Measurements from ENCODE around the gene ARHGEF19.
"Not testable (repeated sequence)": the region's sequence is repeated elsewhere in the genome, so short reads cannot be mapped to it uniquely, and the experiment has no call there.

ARHGEF19 gene

DNA sequence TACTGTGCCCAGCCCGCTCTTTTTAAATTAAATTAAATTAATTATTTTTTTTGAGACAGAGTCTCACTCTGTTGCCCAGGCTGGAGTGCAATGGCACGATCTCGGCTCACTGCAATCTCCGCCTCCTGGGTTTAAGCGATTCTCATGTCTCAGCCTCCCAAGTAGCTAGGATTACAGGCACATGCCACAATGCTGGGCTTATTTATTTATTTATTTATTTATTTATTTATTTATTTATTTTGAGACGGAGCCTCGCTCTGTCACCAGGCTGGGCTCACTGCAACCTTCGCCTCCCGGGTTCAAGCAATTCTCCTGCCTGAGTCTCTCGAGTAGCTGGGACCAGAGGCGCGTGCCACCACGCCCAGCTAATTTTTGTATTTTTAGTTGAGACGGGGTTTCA, 10.3 kb upstream of the ARHGEF19 start:
- H3K27ac ChIP-seq (ENCODE audit: insufficient read depth, low read length, poor library complexity, severe bottlenecking); H3K4me3 ChIP-seq (ENCODE audit: insufficient read depth, low read depth, low read length, poor library complexity, severe bottlenecking); H3K36me3 ChIP-seq (ENCODE audit: control insufficient read depth, insufficient read depth, low read length); H3K4me1 ChIP-seq (ENCODE audit: control insufficient read depth, insufficient read depth, low read length, poor library complexity, severe bottlenecking); DNase-seq; H3K9me3 ChIP-seq (ENCODE audit: control insufficient read depth, low read length): not testable (repeated sequence)
- peaks cover 11% of the 10 kb centered on the region for H3K27me3 ChIP-seq (replicated peaks; ENCODE audit: control insufficient read depth, insufficient read depth, low read length, poor library complexity, severe bottlenecking)

DNA sequence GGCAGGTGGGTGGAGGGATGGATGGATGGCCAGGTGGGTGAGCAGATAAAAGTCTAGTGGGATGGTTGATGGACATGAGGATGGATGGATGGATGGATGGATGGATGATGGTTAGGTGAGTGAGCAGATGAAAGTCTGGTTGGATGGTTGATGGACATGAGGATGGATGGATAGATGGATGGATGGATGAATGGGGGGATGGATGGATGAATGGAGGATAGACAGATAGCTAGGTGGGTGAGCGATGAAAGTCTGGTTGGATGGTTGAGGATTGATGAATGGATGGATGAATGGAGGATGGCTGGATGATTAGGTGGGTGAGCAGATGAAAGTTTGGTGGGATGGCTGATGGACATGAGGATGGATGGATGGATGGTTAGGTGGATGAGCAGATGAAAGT, 9.0 kb upstream of the ARHGEF19 start:
- H3K4me1 ChIP-seq (ENCODE audit: control insufficient read depth, insufficient read depth, low read length, poor library complexity, severe bottlenecking): peaks cover 7% of the 10 kb centered on the region
- no peaks in the 10 kb centered on the region for H3K27me3 ChIP-seq (replicated peaks; ENCODE audit: control insufficient read depth, insufficient read depth, low read length, poor library complexity, severe bottlenecking)
- H3K36me3 ChIP-seq (ENCODE audit: control insufficient read depth, insufficient read depth, low read length): no peaks in the 10 kb centered on the region
- no peak for DNase-seq
- H3K9me3 ChIP-seq (ENCODE audit: control insufficient read depth, low read length): no peaks in the 10 kb centered on the region
- no peak overlapping the region for H3K27ac ChIP-seq (ENCODE audit: insufficient read depth, low read length, poor library complexity, severe bottlenecking)
- H3K4me3 ChIP-seq (ENCODE audit: insufficient read depth, low read depth, low read length, poor library complexity, severe bottlenecking): no peak overlapping the region

DNA sequence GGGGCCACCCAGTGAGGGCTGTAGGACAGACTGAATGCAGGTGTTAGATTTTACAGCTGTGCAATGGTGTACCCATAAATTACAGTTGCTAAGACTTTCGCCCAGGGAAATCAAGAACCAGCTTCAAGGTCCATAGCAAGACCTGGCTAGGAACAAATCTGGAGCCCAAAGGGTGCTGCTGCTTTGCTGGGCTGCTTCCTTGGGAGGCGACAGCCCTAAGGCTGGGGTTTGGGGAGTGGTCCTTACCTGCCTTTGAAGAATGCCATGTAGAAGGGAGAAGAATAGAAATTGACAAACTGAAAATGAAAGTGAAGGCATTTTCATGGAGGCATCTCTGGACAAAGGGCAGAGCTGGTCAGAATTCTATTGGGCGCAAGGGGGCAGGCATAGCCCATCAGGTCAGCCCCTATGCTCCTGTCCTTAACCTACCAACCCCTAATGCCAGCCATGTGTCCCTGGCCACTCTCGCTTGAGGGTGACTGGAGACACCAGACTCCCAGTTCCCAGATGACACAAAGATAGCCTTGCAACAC, 7.6 kb upstream of the ARHGEF19 start:
- no peaks in the 10 kb centered on the region for H3K36me3 ChIP-seq (ENCODE audit: control insufficient read depth, insufficient read depth, low read length)
- no peak overlapping the region for H3K27ac ChIP-seq (ENCODE audit: insufficient read depth, low read length, poor library complexity, severe bottlenecking)
- DNase-seq: no peak
- peaks cover 15% of the 10 kb centered on the region for H3K4me1 ChIP-seq (ENCODE audit: control insufficient read depth, insufficient read depth, low read length, poor library complexity, severe bottlenecking)
- no peaks in the 10 kb centered on the region for H3K9me3 ChIP-seq (ENCODE audit: control insufficient read depth, low read length)
- H3K4me3 ChIP-seq (ENCODE audit: insufficient read depth, low read depth, low read length, poor library complexity, severe bottlenecking): no peak overlapping the region
- no peaks in the 10 kb centered on the region for H3K27me3 ChIP-seq (replicated peaks; ENCODE audit: control insufficient read depth, insufficient read depth, low read length, poor library complexity, severe bottlenecking)

DNA sequence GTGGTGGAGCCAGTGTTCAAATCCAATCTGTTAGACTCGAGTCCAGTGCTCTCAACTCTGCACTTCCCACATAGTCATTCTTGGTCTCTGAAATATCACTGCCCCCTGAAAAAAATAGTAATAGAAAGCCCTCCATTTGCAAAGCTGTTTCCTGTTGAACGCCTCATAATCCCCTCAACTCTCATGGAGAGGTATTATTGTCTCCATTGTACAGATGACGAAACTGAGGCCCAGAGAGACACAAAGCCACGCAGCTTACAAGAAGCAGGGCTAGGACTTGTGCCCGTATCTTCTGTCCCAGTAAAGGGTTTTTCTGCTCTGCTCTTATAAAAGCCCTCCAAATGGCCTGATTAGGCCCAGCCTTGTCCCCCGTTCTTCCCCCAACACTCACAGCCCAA, 6.2 kb upstream of the ARHGEF19 start:
- H3K4me3 ChIP-seq (ENCODE audit: insufficient read depth, low read depth, low read length, poor library complexity, severe bottlenecking): no peak overlapping the region
- H3K9me3 ChIP-seq (ENCODE audit: control insufficient read depth, low read length): no peaks in the 10 kb centered on the region
- no peak overlapping the region for H3K27ac ChIP-seq (ENCODE audit: insufficient read depth, low read length, poor library complexity, severe bottlenecking)
- no peak for DNase-seq
- H3K36me3 ChIP-seq (ENCODE audit: control insufficient read depth, insufficient read depth, low read length): no peaks in the 10 kb centered on the region
- H3K27me3 ChIP-seq (replicated peaks; ENCODE audit: control insufficient read depth, insufficient read depth, low read length, poor library complexity, severe bottlenecking): no peaks in the 10 kb centered on the region
- H3K4me1 ChIP-seq (ENCODE audit: control insufficient read depth, insufficient read depth, low read length, poor library complexity, severe bottlenecking): peaks cover 15% of the 10 kb centered on the region

DNA sequence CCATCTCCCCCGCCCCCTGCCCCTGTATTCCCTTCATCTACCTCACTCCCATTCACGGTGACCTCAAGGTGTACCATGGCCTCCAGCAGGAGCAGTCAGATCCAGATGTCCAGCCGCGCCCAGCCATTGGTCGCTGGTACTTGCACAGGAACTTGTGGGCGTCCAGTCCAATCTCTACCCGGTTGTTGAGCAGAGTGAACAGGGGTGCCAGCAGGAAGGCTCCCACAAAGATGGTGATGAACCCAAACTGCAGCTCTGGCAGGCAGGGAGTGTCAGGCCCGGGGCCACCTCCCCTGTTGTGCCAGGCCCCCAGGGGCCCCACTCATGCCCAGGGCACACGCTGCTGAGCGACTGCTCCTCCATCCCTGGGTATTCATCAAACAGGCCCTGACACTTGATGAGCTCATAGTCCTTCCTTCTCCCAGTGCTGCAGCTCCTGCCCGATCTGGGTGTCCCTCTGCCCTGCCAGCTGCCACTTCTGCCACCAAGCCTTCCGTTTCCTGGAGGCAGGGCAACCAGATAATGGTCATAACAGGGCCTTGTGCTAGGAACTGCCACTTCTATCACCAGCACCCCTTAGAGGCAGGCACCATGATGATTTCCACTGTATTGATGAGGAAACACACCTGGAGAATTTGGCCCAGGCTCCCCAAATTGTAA, 5.7 kb upstream of the ARHGEF19 start:
- peaks cover 15% of the 10 kb centered on the region for H3K4me1 ChIP-seq (ENCODE audit: control insufficient read depth, insufficient read depth, low read length, poor library complexity, severe bottlenecking)
- no peak overlapping the region for H3K27ac ChIP-seq (ENCODE audit: insufficient read depth, low read length, poor library complexity, severe bottlenecking)
- no peaks in the 10 kb centered on the region for H3K9me3 ChIP-seq (ENCODE audit: control insufficient read depth, low read length)
- no peak overlapping the region for H3K4me3 ChIP-seq (ENCODE audit: insufficient read depth, low read depth, low read length, poor library complexity, severe bottlenecking)
- no peaks in the 10 kb centered on the region for H3K27me3 ChIP-seq (replicated peaks; ENCODE audit: control insufficient read depth, insufficient read depth, low read length, poor library complexity, severe bottlenecking)
- no peaks in the 10 kb centered on the region for H3K36me3 ChIP-seq (ENCODE audit: control insufficient read depth, insufficient read depth, low read length)
- DNase-seq: no peak

DNA sequence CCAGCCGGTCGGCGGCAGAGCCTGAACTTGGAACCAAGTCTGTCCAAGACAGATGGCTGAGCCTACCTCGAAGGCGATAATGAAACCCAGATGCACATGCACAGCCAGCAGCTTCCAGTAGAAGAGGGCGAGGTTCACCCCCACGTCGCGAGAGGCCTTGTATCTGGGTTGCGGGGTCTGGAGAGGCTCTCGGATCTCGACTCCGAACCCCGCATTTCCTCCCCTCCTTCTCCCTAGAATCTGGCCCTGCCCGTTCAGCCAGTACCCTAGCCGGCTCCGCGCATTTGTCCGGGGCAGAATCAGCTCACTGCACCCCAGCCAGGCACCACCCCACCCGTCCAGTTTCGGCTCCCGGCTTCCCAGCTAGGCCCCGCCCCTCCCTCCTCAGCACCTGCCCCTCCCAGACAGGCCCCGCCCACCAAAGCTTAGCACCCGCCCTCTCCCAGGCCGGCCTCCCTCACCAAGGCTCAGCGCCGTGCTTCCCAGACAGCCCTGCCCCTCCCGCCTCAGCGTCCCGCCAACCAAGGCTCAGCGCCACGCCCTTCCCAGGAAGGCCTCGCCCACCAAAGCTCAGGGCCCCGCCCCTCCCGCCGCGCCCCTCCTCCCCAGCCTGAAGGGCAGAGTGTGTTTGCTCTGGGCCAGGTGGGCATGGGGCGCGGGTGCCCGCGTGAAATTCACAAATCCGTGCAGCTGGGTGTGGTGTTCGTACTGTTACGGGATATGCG, 4.8 kb upstream of the ARHGEF19 start:
- Histone ChIP-seq H3K36me3 (ENCODE audit: control insufficient read depth, insufficient read depth, low read length) (no peaks in the 10 kb centered on the region), H3K9me3 (ENCODE audit: control insufficient read depth, low read length) (no peaks in the 10 kb centered on the region), H3K27me3 (replicated peaks; ENCODE audit: control insufficient read depth, insufficient read depth, low read length, poor library complexity, severe bottlenecking) (no peaks in the 10 kb centered on the region), H3K4me1 (ENCODE audit: control insufficient read depth, insufficient read depth, low read length, poor library complexity, severe bottlenecking) (peaks cover 15% of the 10 kb centered on the region), H3K27ac (ENCODE audit: insufficient read depth, low read length, poor library complexity, severe bottlenecking) (peak overlapping the region; percentile 25), H3K4me3 (ENCODE audit: insufficient read depth, low read depth, low read length, poor library complexity, severe bottlenecking) (peak overlapping the region; percentile 74)
- DNase-seq: peak; percentile 90 to 94 (median 93)

DNA sequence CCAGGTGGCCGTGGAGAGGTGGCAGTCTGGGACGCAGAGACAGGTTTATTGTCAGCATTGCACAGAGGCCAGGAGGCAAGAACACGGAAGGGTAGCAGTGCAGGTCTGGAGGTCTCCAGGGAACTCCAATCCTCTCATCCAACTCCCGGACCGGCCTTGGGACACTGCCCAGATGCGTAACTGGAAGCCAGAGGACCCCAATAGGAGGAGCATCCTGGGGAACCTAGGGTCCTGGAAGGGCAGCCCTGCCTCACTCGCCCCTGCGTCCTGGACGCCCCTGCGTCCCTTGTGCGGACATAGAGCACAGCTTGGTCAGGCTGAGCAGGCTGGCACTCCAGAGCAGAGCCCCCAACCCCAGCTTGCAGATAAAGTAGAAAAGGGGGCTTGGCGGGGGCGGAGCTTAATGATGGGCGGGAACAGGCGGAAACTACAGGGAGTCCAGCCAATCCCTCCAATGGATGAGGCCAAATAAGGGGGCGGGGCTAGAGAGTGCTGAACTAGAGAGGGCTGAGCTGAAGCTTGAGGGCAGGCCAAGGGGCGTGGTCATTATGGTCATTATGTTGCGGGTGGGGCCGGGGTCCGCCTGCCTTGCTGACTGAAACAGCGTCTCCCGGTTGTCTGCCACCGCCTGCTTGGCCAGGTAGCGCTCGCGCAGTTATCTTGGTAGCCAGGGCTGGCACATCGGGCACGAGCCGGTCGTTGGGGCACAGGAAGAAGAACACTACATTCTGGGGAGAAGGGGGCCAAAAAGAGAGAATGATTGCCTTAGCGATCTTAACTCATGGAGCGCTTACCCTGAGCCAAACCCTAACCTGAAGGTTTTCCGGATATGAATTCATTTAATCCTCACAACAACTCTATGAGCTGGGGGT, 3.7 kb upstream of the ARHGEF19 start:
- no peaks in the 10 kb centered on the region for H3K27me3 ChIP-seq (replicated peaks; ENCODE audit: control insufficient read depth, insufficient read depth, low read length, poor library complexity, severe bottlenecking)
- DNase-seq: peak; percentile 44 to 65 (median 51)
- no peaks in the 10 kb centered on the region for H3K36me3 ChIP-seq (ENCODE audit: control insufficient read depth, insufficient read depth, low read length)
- H3K9me3 ChIP-seq (ENCODE audit: control insufficient read depth, low read length): no peaks in the 10 kb centered on the region
- peak overlapping the region; percentile 74 for H3K4me3 ChIP-seq (ENCODE audit: insufficient read depth, low read depth, low read length, poor library complexity, severe bottlenecking)
- no peak overlapping the region for H3K27ac ChIP-seq (ENCODE audit: insufficient read depth, low read length, poor library complexity, severe bottlenecking)
- peaks cover 15% of the 10 kb centered on the region for H3K4me1 ChIP-seq (ENCODE audit: control insufficient read depth, insufficient read depth, low read length, poor library complexity, severe bottlenecking)

DNA sequence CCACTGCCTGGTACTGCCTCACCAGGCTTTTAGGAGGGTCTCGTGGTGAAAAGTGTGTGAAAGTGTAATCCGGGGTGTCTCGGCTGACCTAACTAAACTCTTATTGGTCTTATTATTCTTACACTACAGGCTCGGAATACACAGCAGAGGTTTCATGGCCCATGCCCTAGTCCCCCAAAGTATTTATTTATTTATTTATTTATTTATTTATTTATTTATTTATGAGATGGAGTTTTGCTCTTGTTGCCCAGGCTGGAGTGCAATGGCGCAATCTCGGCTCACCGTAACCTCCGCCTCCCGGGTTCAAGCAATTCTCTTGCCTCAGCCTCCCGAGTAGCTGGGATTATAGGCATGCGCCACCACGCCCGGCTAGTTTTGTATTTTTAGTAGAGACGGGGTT, 2.8 kb upstream of the ARHGEF19 start:
- H3K4me3 ChIP-seq (ENCODE audit: insufficient read depth, low read depth, low read length, poor library complexity, severe bottlenecking): not testable (repeated sequence)

DNA sequence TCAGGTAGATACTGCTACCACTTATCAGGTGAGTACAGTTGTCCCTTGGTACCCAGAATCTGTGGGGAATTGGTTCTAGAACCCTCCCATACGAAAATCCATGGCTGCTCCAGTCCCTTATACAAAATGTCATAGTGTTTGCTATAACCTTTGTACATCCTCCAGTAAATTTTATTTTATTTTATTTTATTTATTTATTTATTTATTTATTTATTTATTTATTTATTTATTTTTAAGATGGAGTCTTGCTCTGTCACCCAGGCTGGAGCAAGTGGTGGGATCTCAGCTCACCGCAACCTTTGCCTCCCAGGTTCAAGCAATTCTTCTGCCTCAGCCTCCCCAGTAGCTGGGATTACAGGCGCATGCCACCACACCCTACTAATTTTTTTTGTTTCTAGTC, 1.1 kb upstream of the ARHGEF19 start:
- H3K9me3 ChIP-seq (ENCODE audit: control insufficient read depth, low read length); H3K36me3 ChIP-seq (ENCODE audit: control insufficient read depth, insufficient read depth, low read length); H3K27ac ChIP-seq (ENCODE audit: insufficient read depth, low read length, poor library complexity, severe bottlenecking); H3K4me3 ChIP-seq (ENCODE audit: insufficient read depth, low read depth, low read length, poor library complexity, severe bottlenecking); DNase-seq; H3K27me3 ChIP-seq (replicated peaks; ENCODE audit: control insufficient read depth, insufficient read depth, low read length, poor library complexity, severe bottlenecking): not testable (repeated sequence)
- H3K4me1 ChIP-seq (ENCODE audit: control insufficient read depth, insufficient read depth, low read length, poor library complexity, severe bottlenecking): peaks cover 15% of the 10 kb centered on the region

More for the DNA sequence above, 2.8 kb upstream of the ARHGEF19 start:
- not testable (repeated sequence) for H3K27me3 ChIP-seq (replicated peaks; ENCODE audit: control insufficient read depth, insufficient read depth, low read length, poor library complexity, severe bottlenecking); H3K9me3 ChIP-seq (ENCODE audit: control insufficient read depth, low read length); DNase-seq; H3K36me3 ChIP-seq (ENCODE audit: control insufficient read depth, insufficient read depth, low read length); H3K27ac ChIP-seq (ENCODE audit: insufficient read depth, low read length, poor library complexity, severe bottlenecking)
- peaks cover 15% of the 10 kb centered on the region for H3K4me1 ChIP-seq (ENCODE audit: control insufficient read depth, insufficient read depth, low read length, poor library complexity, severe bottlenecking)
